Cerebellar nuclear complex (tissue), 1 donor: ENCODE measurements around the gene GATAD2B.
"Not testable (repeated sequence)": the region's sequence is repeated elsewhere in the genome, so short reads cannot be mapped to it uniquely, and the experiment has no call there.

Experiments used
- DNase-seq, 2 experiments: peaks; one replicate each; lab custom pipeline; 2025; lab: John Stamatoyannopoulos, UW

The GATAD2B gene

DNA sequence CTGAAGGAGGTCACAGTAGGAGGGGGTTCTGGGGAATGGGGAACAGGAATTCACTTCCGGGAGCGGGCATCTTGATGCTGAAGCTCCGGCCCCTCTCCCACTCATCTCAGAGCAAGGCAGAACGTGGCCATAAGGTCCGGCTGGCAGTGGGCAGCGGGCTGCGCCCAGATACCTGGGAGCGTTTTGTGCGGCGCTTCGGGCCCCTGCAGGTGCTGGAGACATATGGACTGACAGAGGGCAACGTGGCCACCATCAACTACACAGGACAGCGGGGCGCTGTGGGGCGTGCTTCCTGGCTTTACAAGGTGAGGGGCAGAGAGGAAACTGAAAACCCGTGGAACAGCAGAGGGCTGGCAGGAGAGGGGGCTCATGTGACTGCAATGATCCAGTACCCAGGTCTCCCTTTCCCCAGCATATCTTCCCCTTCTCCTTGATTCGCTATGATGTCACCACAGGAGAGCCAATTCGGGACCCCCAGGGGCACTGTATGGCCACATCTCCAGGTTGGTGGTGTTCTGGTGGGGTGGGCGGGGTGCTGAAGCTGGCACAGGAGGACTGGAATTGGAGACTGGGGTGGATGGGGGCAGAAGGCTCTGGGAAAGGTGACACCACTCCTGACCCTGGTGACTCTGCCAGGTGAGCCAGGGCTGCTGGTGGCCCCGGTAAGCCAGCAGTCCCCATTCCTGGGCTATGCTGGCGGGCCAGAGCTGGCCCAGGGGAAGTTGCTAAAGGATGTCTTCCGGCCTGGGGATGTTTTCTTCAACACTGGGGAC lies 144.5 kb downstream of the GATAD2B start:
- no peak for DNase-seq

DNA sequence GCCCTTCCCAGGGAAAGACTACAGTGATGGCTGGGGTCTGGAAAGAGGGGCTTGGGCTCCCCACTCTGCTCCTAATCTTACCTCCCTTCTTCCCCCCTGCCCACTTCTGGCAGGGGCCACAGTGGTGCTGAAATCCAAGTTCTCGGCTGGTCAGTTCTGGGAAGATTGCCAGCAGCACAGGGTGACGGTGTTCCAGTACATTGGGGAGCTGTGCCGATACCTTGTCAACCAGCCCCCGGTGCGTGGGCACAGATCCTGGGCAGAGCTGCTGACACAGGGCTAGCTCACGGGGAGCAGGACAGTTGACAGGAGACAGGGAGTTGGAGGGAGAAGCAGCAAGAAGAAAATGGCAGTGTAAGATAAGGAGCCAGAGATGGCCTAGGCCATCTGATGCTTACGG lies 145.1 kb downstream of the GATAD2B start:
- DNase-seq = no peak

DNA sequence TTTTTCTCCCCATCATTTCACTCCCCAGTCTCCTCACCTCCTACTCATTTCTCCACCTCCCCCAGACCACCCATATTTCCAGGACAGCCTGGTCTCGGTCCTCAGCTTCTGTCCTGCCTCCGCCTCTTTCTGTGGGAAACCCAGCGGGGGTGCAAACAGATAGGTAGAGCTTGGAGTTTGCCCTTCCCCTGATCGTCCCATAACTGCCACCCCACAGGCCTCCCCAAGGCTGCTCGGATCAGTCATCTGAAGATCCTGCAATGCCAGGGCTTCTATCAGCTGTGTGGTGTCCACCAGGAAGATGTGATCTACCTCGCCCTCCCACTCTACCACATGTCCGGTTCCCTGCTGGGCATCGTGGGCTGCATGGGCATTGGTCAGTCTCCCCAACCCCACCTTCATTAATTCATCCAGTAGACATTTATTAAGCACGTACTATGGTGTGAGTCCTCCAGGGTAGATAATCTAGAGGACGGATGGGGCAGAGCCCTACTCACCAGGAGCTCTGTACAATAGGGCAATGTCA lies 145.9 kb downstream of the GATAD2B start:
- DNase-seq = no peak

DNA sequence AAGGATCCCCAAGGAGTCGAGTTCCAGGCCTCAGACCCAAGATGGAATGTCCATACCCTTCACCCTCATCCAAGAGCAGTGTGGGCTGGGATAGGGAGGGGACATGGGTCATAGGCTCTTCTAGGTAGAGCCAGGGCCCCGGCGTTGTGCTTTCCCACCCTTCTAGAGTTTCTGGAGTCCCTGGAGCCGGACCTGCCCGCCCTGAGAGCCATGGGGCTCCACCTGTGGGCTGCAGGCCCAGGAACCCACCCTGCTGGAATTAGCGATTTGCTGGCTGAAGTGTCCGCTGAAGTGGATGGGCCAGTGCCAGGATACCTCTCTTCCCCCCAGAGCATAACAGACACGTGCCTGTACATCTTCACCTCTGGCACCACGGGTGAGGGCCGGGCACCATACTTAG lies 146.4 kb downstream of the GATAD2B start:
- no peak for DNase-seq

DNA sequence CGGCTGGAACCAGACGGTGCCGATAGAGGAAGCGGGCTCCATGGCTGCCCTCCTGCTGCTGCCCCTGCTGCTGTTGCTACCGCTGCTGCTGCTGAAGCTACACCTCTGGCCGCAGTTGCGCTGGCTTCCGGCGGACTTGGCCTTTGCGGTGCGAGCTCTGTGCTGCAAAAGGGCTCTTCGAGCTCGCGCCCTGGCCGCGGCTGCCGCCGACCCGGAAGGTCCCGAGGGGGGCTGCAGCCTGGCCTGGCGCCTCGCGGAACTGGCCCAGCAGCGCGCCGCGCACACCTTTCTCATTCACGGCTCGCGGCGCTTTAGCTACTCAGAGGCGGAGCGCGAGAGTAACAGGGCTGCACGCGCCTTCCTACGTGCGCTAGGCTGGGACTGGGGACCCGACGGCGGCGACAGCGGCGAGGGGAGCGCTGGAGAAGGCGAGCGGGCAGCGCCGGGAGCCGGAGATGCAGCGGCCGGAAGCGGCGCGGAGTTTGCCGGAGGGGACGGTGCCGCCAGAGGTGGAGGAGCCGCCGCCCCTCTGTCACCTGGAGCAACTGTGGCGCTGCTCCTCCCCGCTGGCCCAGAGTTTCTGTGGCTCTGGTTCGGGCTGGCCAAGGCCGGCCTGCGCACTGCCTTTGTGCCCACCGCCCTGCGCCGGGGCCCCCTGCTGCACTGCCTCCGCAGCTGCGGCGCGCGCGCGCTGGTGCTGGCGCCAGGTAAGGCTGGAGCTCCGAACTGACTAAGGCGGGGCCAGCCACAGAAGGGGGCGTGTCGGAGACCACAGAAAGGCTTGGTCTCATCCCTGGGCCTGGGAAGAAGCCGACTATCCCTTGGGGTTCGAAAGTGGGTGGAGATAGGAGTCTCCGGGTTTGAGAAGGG lies 147.1 kb downstream of the GATAD2B start:
- no peak for DNase-seq

DNA sequence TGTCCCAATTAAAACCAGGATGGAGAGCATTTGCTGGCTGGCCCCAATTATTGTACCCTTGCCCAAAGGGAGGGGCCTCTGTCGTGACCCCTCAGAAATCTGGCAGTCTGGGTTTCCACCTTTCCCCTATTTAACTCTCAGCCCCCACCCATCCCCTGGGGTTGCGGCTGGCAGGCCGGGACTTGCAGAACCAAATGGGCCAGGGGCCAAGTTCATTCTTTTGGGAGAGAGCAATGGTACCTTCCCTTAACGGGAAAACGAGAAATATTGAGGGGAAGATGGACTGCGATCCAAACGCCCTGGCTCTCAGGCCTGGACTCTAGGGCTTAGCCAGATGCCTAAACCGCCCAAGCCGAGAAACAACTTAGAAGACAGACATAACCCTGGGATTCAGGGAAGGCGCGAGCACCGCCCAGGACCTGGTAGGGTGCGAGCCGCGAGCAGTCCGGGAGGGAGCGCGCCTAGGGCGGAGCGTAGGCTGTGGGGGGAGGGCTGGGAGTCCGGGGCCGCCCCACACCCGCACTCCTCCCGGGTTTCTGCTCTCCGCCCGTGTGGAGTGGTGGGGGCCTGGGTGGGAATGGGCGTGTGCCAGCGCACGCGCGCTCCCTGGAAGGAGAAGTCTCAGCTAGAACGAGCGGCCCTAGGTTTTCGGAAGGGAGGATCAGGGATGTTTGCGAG lies 147.9 kb downstream of the GATAD2B start, which contains the start of gene SLC27A3:
Gene SLC27A3, plus strand, starts transcription at position 628 of the 678 bp plus-strand sequence. CDS start 91 bp downstream, outside the sequence.
- DNase-seq = peak in 1 of 2 experiments; percentile 26

DNA sequence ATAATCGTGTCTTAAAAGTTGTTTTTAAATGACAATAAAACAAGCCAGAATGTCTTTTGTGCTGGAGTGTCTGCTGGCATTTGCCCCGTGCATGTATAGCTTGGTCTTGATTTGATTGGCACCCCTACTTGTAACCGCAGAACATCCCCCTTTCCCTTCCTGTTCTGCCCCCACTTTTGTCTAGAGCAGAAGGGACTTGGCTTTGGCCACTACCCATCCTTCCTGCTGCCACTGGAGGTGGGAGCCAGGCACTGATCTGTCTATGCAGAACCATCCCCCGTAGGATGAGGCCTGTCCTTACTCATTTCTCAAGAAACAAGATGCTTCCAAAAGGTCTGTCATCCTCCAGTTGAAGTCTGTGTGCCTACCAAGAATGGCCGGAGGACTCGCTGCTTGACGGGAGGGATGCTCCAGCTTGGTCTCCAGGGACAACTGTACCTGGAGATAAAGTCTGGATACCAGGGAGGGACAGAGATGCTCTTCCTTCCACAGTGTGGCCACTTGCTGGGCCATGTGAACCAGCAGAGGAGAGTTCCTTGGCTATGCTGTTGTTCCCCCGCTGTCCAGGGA lies 148.7 kb downstream of the GATAD2B start:
- DNase-seq = no peak

DNA sequence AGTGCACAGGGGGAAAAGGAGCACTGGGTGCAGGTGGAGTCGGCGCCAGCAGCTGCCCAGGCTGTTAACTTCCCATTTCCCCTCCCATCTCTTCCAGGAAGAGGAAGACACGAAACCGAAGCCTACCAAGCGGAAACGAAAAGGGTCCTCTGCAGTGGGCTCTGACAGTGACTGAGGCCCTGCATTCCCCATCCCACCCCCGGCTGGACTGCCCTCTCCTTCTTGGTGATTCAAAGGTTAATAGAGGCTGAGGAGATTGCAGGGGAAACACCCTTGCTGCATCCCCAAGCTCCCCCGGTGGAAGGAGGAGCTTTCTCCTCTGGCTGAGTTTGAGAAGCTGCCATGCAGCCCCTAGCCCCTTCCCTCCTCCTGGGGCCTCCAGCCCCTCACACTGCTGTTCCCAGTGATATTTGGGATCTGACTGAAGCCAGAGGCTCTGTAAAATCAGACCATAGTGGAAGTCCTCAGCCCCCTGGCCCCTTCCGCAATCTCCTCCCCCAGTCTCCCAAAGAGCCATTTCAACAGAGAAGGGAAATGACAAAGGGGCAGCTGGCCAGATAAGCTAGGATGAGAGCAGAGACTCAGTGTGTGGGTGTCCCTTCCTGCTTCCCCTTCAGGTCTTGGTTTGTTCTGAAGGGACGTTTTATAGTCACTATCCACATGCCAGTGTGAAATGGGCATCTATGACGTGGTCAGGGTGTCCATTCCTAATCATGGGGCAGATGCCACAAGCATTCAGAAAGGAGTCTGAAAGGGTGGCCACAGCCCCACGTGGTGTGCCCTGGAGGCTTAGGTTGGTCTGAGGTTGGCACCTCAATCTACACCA lies 149.5 kb downstream of the GATAD2B start:
- no peak for DNase-seq

DNA sequence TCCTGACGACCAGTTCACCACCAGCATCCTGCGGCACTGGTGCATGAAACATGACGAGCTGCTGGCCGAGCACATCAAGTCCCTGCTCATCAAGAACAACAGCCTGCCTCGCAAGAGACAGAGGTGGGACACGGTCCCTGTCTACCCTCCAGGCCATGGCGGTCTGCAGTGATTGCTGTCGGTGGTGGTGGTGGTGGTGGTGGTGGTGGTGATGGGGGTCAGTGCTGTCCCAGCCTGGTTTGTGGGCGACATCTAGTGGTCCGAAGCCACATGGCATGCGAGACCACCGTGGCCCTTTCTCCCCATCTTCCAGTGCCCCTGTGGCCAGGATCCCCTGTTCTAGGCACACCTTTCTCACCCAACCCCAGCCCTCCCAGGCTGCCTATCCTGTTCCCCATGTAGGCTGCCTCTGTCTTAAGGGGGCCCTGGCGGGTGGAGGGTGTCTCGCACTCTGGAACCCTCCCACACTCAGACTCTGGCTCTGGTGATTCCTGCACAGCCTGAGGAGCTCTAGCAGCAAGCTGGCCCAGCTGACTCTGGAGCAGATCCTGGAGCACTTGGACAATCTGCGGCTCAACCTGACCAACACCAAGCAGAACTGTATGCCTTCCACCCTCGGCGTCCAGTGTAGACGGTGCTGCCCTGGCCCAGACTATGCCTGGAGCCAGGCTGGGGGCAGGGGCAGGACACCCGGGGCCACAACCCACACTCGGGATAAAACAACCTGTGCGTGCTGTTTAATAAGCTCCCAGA lies 150.8 kb downstream of the GATAD2B start:
- DNase-seq = no peak

DNA sequence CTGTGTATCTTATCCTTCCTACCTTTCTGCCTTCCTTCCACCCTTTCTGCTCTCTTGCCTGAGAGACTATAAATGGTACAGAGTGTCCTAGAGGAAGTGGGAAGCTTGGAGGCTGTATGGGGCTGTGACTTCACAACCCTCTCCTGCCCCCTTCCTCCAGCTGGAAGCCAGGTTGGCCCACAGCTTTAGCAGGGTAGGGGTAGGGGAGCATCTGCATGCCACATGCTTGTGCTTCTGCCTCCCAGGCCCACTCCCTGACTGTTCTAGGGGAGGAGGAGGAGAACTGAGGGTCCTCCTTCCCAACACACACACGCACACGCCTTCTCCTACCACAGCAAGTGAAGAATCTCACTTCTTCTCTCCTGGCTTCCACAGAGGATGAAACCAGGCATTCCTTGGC lies 151.5 kb downstream of the GATAD2B start:
- no peak for DNase-seq

DNA sequence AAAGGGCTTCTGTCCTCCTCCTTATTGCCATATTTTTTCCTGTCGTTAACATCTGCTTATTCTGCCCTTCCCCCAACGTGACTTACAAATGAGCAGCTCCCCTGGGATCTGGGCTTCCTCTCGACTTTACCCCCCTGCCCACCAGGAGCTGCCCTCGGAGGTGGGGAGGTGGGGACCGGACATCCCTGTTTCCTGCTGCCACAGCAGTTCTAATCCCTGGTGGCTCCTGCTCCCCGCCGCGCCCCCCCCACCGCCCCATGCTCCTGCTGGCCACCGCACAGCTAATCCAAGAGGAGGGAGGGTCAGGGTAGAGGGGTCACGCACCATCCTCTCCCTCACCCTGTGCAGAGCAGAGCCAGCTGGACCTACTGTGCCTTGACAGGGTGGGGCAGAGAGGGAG lies 152.0 kb downstream of the GATAD2B start:
- DNase-seq = no peak

DNA sequence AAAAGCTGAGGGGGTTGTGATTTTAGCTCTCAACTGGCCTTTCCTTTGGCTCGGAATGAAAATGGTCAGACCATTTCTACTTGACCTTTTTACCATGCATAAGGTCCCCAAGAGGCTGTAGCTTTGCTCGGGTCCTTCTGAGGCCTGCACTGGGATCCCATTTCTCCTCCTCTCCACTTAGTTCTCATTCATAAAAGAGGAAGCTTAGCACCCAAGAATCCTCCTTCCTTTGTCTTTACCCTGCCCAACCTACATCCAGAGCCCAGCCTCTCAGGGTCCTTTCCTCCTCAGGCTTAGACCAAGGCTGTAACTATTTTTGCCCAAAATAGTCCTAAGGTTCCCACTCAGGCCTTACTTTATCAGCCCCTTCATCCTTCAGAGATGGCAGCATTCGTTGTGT lies 153.6 kb downstream of the GATAD2B start:
- no peak for DNase-seq

DNA sequence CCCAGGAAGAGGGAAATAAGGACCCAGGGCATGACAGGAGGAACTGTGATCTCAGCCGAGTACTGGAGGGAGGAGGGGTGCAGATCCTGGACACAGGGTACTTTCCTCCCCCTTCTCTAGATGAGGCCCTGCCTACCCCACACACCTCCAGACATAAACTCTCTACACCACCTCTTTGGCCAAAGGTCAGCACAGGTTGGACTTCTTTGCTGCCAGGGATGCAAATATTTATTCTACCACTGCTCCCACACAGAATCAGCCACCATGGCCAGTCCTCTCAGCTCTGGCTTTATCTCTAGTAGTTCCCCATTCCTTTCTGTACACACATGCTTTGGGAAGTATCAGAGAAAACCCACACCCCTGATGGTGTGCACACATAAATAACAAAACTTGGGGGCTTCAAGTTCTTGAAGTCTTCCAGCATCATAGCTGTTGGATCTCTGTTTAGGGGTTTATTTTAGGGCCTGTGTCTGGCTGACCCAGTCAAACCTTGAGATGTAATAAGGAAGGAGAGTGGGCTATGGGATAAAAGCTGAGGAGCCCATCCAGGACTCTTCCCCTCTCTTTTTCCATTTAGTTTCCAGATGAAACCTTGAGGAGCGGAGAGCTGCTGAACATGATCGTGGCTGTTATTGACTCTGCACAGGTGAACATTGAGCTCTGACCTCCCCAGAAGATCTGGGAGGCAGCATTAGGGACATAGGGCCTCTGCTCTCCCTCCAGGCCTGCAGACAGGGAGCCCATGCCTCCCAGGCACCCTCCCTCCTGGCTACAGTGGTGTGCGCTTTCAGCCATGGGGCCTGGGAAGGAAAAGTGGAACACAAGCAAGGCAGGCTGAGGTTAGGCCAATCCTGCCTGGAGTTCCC lies 154.2 kb downstream of the GATAD2B start:
- no peak for DNase-seq

DNA sequence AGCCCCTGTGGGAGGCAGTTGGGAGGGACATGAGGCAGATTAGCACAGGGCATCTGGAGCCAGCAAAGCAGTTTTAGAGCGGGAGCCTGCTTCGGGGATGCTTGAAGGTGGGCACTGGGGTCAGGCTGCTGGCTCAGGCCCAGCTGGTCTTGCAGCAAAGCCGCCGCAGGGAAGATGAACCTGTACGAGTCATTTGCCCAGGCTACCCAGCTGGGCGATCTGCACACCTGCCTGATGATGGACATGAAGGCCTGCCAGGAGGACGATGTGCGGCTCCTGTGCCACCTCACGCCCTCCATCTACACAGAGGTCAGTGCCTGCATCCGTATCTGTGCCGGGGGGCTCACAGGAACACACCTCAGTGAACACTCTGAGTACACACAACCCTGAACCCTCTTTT lies 155.3 kb downstream of the GATAD2B start:
- DNase-seq = no peak

DNA sequence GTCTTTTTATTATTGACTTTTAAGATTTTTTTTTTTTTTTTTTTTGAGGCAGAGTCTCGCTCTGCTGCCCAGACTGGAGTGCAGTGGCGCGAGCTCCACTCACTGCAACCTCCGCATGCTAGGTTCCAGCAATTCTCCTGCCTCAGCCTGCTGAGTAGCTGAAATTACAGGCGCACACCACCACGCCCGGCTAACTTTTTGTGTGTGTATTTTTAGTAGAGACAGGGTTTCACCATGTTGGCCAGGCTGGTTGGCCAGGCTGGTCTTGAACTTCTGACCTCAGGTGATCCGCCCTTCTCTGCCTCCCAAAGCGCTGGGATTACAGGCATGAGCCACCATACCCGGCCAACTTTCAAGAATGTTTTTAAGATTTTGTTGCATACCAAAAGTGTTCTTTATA lies 156.1 kb downstream of the GATAD2B start:
- DNase-seq = not testable (repeated sequence)

DNA sequence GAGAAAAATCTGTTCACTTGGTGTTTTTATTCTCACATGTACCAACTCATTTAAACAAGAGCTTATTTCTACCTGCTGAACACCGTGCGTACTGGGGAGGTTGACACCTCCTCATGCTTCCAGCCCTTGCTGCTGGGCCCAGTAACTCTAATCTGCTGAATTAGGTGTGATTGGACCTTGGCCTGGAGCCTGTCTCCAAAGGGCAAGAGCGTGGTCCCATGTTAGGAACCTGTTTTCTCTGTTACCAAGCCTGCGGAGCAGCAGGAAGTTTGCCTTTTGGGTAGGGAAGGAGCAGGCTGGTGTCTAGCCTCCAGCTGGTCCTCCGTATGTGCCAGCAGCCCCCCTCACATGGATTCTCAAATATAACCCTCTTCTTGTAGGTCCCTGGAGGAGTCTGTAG lies 158.5 kb downstream of the GATAD2B start:
- DNase-seq = no peak

DNA sequence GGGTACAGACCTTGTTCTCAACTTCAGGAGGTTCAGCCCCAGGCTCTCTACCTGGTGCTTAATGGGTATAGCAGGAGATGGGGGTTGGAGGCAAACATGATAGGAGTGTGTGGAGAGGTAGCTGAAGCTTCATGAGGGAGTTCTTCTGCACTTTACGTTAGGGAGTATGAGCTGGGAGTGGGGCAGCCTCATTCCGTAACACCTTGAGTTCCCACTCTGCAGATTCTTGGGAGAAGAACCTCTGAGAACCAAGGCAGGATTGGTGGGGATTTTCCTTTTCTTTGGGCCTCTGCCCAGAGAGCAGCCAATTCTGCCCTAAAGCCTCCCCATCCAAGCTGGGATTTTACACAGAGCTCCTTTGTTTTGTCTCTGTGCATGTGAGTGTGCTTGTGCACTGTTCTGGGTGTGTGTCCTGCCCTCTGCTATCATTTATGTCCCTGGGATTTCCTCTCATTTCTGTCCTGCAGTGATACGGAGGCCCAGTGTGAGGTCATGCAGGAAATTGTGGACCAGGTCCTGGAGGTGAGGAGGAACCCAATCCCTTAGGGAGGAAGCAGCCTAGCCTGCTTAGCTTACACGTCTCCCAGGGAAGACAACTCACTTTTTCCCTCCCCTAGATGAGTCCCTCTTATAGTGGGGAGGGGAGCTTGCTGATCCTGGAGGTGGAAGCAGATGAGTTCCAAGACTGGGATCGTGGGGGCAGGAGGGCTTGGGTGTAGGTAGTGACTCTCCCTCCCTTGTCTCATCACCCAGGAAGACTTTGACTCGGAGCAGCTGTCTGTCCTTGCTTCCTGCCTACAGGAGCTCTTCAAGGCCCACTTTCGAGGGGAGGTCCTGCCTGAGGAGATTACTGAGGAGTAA lies 159.2 kb downstream of the GATAD2B start:
- no peak for DNase-seq

DNA sequence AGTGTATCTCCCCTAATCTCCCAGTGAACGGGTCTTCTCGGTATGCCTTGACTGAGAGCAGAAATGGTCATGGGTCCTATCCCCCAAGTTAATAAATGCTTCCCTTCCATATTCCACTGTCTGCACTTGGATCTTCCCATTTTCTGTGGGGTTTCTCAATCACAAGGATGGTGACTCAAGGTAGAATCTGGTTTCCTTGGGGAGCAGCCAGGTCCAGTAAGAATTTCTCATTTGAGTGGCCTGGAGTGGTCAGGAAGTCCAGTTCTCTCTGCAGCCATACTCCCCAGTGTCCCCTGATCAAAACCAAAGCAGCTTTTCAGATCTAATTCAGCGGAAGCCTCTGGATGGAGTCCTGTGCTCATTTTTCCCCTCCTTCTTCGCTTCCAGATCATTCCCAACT lies 162.3 kb downstream of the GATAD2B start:
- no peak for DNase-seq
